ENCODE data around the gene RETREG3. TPM values are rescaled to one million over a fixed set of nuclear protein-coding genes. Genes with fewer than 3 reads are reported as not detected.
A peak's percentile ranks its signal among the peaks of the same experiment; 100 is the strongest.
"Not testable (repeated sequence)": the region's sequence is repeated elsewhere in the genome, so short reads cannot be mapped to it uniquely, and the experiment has no call there.

The RETREG3 gene
- total RNA-seq, 2 experiments from 2014 or later, result 73.9 to 75.5 TPM

- no peak for DNase-seq
- ChIA-PET POLR2A (interaction anchor here (0.6 to 2.2 kb wide), 8 partner anchors 9 to 765 kb away, joined by 3 to 10 read pairs (median 3); partner anchors contain the start of genes MLX and PSMC3IP), CTCF (interaction anchor here (0.6 to 1.2 kb wide), 8 partner anchors 9 to 407 kb away, joined by 3 to 6 read pairs (median 3); partner anchors contain the start of gene PSMC3IP)
Observed at GRCh38 chr17:42541041-42541833, 67.9 kb downstream of the RETREG3 start.

GRCh38 chr17:42540558-42540957, 68.6 kb downstream of the RETREG3 start:
- POLR2A ChIA-PET, result interaction anchor here (0.6 to 2.2 kb wide), 5 partner anchors 9 to 295 kb away, joined by 3 to 10 read pairs (median 3); partner anchors contain the start of gene PSMC3IP
- H3K27ac Mint-ChIP-seq, result peak overlapping the region; percentile 10

More at GRCh38 chr17:42541041-42541833, 67.9 kb downstream of the RETREG3 start:
- Mint-ChIP-seq H3K36me3 (ENCODE audit: low read depth) (peaks cover 9% of the 10 kb centered on the region), H3K27me3 (no peaks in the 10 kb centered on the region), H3K4me1 (peaks cover 32% of the 10 kb centered on the region), H3K27ac (peak overlapping the region; percentile 15), H3K4me3 (no peak overlapping the region), H3K9me3 (no peaks in the 10 kb centered on the region)

GRCh38 chr17:42538482-42538881, 70.7 kb downstream of the RETREG3 start:
- CTCF ChIA-PET, result interaction anchor here (4.3 kb wide), 1 partner anchor 10 kb away, joined by 19 read pairs; no protein-coding TSS in a partner anchor
- POLR2A ChIA-PET, result interaction anchor here (1.5 kb wide), 1 partner anchor 10 kb away, joined by 6 read pairs; no protein-coding TSS in a partner anchor
- Mint-ChIP-seq H3K4me1 (peaks cover 39% of the 10 kb centered on the region), H3K9me3 (no peaks in the 10 kb centered on the region), H3K36me3 (ENCODE audit: low read depth) (peaks cover 9% of the 10 kb centered on the region), H3K27me3 (peaks cover 5% of the 10 kb centered on the region), H3K4me3 (no peak overlapping the region), H3K27ac (no peak overlapping the region)
- no peak for DNase-seq

More at GRCh38 chr17:42540558-42540957, 68.6 kb downstream of the RETREG3 start:
- H3K4me1 Mint-ChIP-seq, result peaks cover 35% of the 10 kb centered on the region
- H3K27me3 Mint-ChIP-seq; H3K9me3 Mint-ChIP-seq; DNase-seq; H3K36me3 Mint-ChIP-seq (ENCODE audit: low read depth); H3K4me3 Mint-ChIP-seq: not testable (repeated sequence)
- CTCF ChIA-PET, result interaction anchor here (0.7 to 1.2 kb wide), 5 partner anchors 8 to 37 kb away, joined by 3 to 6 read pairs (median 3); partner anchors contain the start of gene PSMC3IP

GRCh38 chr17:42537826-42538451, 71.2 kb downstream of the RETREG3 start:
- ChIA-PET CTCF (interaction anchor here (4.3 kb wide), 1 partner anchor 11 kb away, joined by 19 read pairs; no protein-coding TSS in a partner anchor), POLR2A (interaction anchor here (1.2 to 1.5 kb wide), 2 partner anchors 11 to 72 kb away, joined by 3 to 6 read pairs; partner anchors contain the start of genes RETREG3 and TUBG1)
- H3K4me3 Mint-ChIP-seq, result peak overlapping the region; percentile 61
- H3K27ac Mint-ChIP-seq, result peak overlapping the region; percentile 11
- peaks cover 41% of the 10 kb centered on the region for H3K4me1 Mint-ChIP-seq
- H3K27me3 Mint-ChIP-seq, result peaks cover 8% of the 10 kb centered on the region
- no peak for DNase-seq
- H3K9me3 Mint-ChIP-seq, result no peaks in the 10 kb centered on the region
- peaks cover 9% of the 10 kb centered on the region for H3K36me3 Mint-ChIP-seq (ENCODE audit: low read depth)

- Mint-ChIP-seq H3K4me3 (peak overlapping the region; percentile 82), H3K36me3 (ENCODE audit: low read depth) (peaks cover 9% of the 10 kb centered on the region), H3K4me1 (peaks cover 41% of the 10 kb centered on the region), H3K27me3 (peaks cover 8% of the 10 kb centered on the region), H3K27ac (peak overlapping the region; percentile 75), H3K9me3 (no peaks in the 10 kb centered on the region)
- ChIA-PET CTCF (interaction anchor here (1.2 to 4.3 kb wide), 4 partner anchors 10 to 41 kb away, joined by 3 to 19 read pairs (median 12); partner anchors contain the start of gene PSMC3IP), POLR2A (interaction anchor here (0.9 to 2.4 kb wide), 9 partner anchors 10 to 148 kb away, joined by 3 to 21 read pairs (median 8); partner anchors contain the start of genes PSMC3IP, RETREG3, STAT3 and TUBG1)
- DNase-seq, result no peak
Observed at GRCh38 chr17:42537156-42537805, 71.9 kb downstream of the RETREG3 start.

GRCh38 chr17:42536372-42537155, 72.6 kb downstream of the RETREG3 start:
- peaks cover 43% of the 10 kb centered on the region for H3K4me1 Mint-ChIP-seq

GRCh38 chr17:42536048-42536371, 73.2 kb downstream of the RETREG3 start, which contains the start of gene NAGLU:
Gene NAGLU (plus strand): TSS chr17:42536241. CDS start chr17:42536273, 32 bp downstream.
- ChIA-PET POLR2A (interaction anchor here (1.0 to 2.4 kb wide), 16 partner anchors 12 to 287 kb away, joined by 3 to 21 read pairs (median 4); partner anchors contain the start of genes PSMC3IP, RETREG3, STAT3 and STAT5A), CTCF (interaction anchor here (0.6 to 4.3 kb wide), 8 partner anchors 9 to 221 kb away, joined by 3 to 19 read pairs (median 6); partner anchors contain the start of gene PSMC3IP)
- Mint-ChIP-seq H3K4me3 (peak within 1 kb of the TSS; percentile 82), H3K4me1 (peaks cover 42% of the 10 kb centered on the region), H3K27ac (peak within 1 kb of the TSS; percentile 75), H3K36me3 (ENCODE audit: low read depth) (peaks cover 9% of the 10 kb centered on the region), H3K27me3 (peaks cover 12% of the 10 kb centered on the region), H3K9me3 (no peaks in the 10 kb centered on the region)
- DNase-seq, result peak; percentile 89

More at GRCh38 chr17:42536372-42537155, 72.6 kb downstream of the RETREG3 start:
- CTCF ChIA-PET, result interaction anchor here (0.6 to 4.3 kb wide), 8 partner anchors 10 to 130 kb away, joined by 3 to 19 read pairs (median 6); partner anchors contain the start of gene PSMC3IP
- Mint-ChIP-seq H3K4me3 (peak overlapping the region; percentile 82), H3K9me3 (no peaks in the 10 kb centered on the region), H3K27me3 (peaks cover 11% of the 10 kb centered on the region), H3K27ac (peak overlapping the region; percentile 75), H3K36me3 (ENCODE audit: low read depth) (peaks cover 9% of the 10 kb centered on the region)
- POLR2A ChIA-PET, result interaction anchor here (0.9 to 2.4 kb wide), 17 partner anchors 11 to 288 kb away, joined by 3 to 21 read pairs (median 4); partner anchors contain the start of genes PSMC3IP, RETREG3, STAT3 and STAT5A
- DNase-seq, result peak; percentile 83

GRCh38 chr17:42535155-42536047, 73.8 kb downstream of the RETREG3 start:
- Mint-ChIP-seq H3K9me3 (no peaks in the 10 kb centered on the region), H3K27me3 (peaks cover 13% of the 10 kb centered on the region), H3K4me3 (peak overlapping the region; percentile 68), H3K36me3 (ENCODE audit: low read depth) (peaks cover 9% of the 10 kb centered on the region), H3K4me1 (peaks cover 40% of the 10 kb centered on the region), H3K27ac (peak overlapping the region; percentile 44)
- CTCF ChIA-PET, result interaction anchor here (0.6 to 4.3 kb wide), 7 partner anchors 8 to 221 kb away, joined by 3 to 19 read pairs (median 6); partner anchors contain the start of gene PSMC3IP
- DNase-seq, result no peak
- POLR2A ChIA-PET, result interaction anchor here (1.0 to 2.4 kb wide), 14 partner anchors 12 to 287 kb away, joined by 3 to 21 read pairs (median 4); partner anchors contain the start of genes PSMC3IP, RETREG3, STAT3 and STAT5A

- Mint-ChIP-seq H3K4me1 (peaks cover 34% of the 10 kb centered on the region), H3K9me3 (no peaks in the 10 kb centered on the region), H3K27me3 (peaks cover 17% of the 10 kb centered on the region), H3K4me3 (peak overlapping the region; percentile 62), H3K27ac (no peak overlapping the region), H3K36me3 (ENCODE audit: low read depth) (no peaks in the 10 kb centered on the region)
- ChIA-PET CTCF (interaction anchor here (0.6 to 1.6 kb wide), 4 partner anchors 9 to 211 kb away, joined by 3 to 4 read pairs (median 3); no protein-coding TSS in a partner anchor), POLR2A (interaction anchor here (1.0 to 1.1 kb wide), 2 partner anchors 9 kb away, joined by 3 to 5 read pairs; no protein-coding TSS in a partner anchor)
- peak; percentile 56 for DNase-seq
Observed at GRCh38 chr17:42531455-42532354, 77.5 kb downstream of the RETREG3 start.
